Activated naive CD4-positive, alpha-beta T cell treated with Interleukin-2 at 50 U/mL for 16 hours (primary cell): ENCODE measurements around the gene SLC51A.
"Not testable (repeated sequence)": the region's sequence is repeated elsewhere in the genome, so short reads cannot be mapped to it uniquely, and the experiment has no call there.

Source experiments
- DNase-seq: peaks from one replicate; pipeline ENCODE4 v3.0.0-alpha.2; 2020

The SLC51A gene

GRCh38 chr3:196193736-196194541, 22.4 kb upstream of the SLC51A start:
- DNase-seq = no peak

GRCh38 chr3:196194542-196194915, 21.8 kb upstream of the SLC51A start:
- DNase-seq = no peak

- DNase-seq = no peak
Measured at GRCh38 chr3:196195664-196196265, 20.6 kb upstream of the SLC51A start.

GRCh38 chr3:196197524-196197923, 18.8 kb upstream of the SLC51A start:
- no peak for DNase-seq

- no peak for DNase-seq
Measured at GRCh38 chr3:196198081-196198675, 18.2 kb upstream of the SLC51A start.

- DNase-seq = no peak
Measured at GRCh38 chr3:196198771-196199753, 17.3 kb upstream of the SLC51A start.

GRCh38 chr3:196202516-196202970, 13.8 kb upstream of the SLC51A start:
- DNase-seq = no peak

GRCh38 chr3:196203846-196204245, 12.5 kb upstream of the SLC51A start:
- no peak for DNase-seq

GRCh38 chr3:196205442-196206205, 10.7 kb upstream of the SLC51A start:
- DNase-seq = not testable (repeated sequence)

- DNase-seq = peak; percentile 30
Measured at GRCh38 chr3:196207159-196207832, 9.0 kb upstream of the SLC51A start.

- peak; percentile 54 for DNase-seq
Measured at GRCh38 chr3:196207833-196208607, 8.3 kb upstream of the SLC51A start.

- DNase-seq = no peak
Measured at GRCh38 chr3:196208942-196209695, 7.2 kb upstream of the SLC51A start.

GRCh38 chr3:196209944-196210672, 6.2 kb upstream of the SLC51A start:
- not testable (repeated sequence) for DNase-seq

GRCh38 chr3:196210673-196211556, 5.4 kb upstream of the SLC51A start, which contains the start of gene ZDHHC19:
TSS of gene ZDHHC19 (minus strand) at chr3:196211400. CDS start at chr3:196211315, 85 bp downstream.
- no peak for DNase-seq

- no peak for DNase-seq
Measured at GRCh38 chr3:196214783-196215441, 1.4 kb upstream of the SLC51A start.

- no peak for DNase-seq
Measured at GRCh38 chr3:196215493-196216020, 777 bp upstream of the SLC51A start.

GRCh38 chr3:196216681-196217211, 412 bp downstream of the SLC51A start:
- no peak for DNase-seq
